Kidney (tissue), 14 donors: ENCODE results near the gene IFI6. TPM values are rescaled to one million over a fixed set of nuclear protein-coding genes. Genes with fewer than 3 reads are reported as not detected.

Source experiments
- DNase-seq, 5 donors: peaks; one replicate each; pipeline ENCODE4 v3.0.0-alpha.2; 2013 to 2020
- FAIRE-seq: peaks from 2 replicates; lab custom pipeline; 2012; peaks lifted over from hg19 to GRCh38; lab: Jason Lieb, UNC
- H3K27ac ChIP-seq, 2 donors: one replicate each; pipeline ENCODE4 v1.7.0; 2013; ENCODE audit warnings: low read depth in 2 of 2, low read length in 2 of 2, inconsistent platforms in 1 of 2
- H3K27me3 ChIP-seq: one replicate; pipeline ENCODE4 v1.7.1; 2013; ENCODE audit warnings: low read length, inconsistent platforms; ENCODE audit not compliant: control insufficient read depth, insufficient read depth
- H3K36me3 ChIP-seq, 3 donors: one replicate each; pipeline versions ENCODE4 v1.7.0 to v1.7.1; 2013; ENCODE audit warnings: low read length in 3 of 3, control low read depth in 1 of 3, inconsistent platforms in 1 of 3; ENCODE audit not compliant: insufficient read depth in 3 of 3, control insufficient read depth in 2 of 3
- H3K4me1 ChIP-seq, 3 donors: one replicate each; pipeline versions ENCODE4 v1.7.0 to v1.7.1; 2013; ENCODE audit warnings: low read length in 3 of 3, inconsistent platforms in 1 of 3, low read depth in 1 of 3; ENCODE audit not compliant: control insufficient read depth in 2 of 3, insufficient read depth in 2 of 3
- H3K4me3 ChIP-seq, 3 donors: one replicate each; pipeline versions ENCODE4 v1.7.0 to v1.8.1; 2013; ENCODE audit warnings: low read length in 3 of 3, control low read depth in 1 of 3, inconsistent platforms in 1 of 3
- H3K9ac ChIP-seq, 3 donors: one replicate each; pipeline versions ENCODE4 v1.7.0 to v1.7.1; 2013; ENCODE audit warnings: low read length in 3 of 3, control low read depth in 1 of 3, inconsistent platforms in 1 of 3
- H3K9me3 ChIP-seq, 3 donors: one replicate each; pipeline versions ENCODE4 v1.7.0 to v1.7.1; 2013; ENCODE audit warnings: low read length in 3 of 3, control low read depth in 1 of 3, inconsistent platforms in 1 of 3; ENCODE audit not compliant: control insufficient read depth in 2 of 3, insufficient read depth in 1 of 3
- intact Hi-C: fragments of 100-400 bp; cut with DNase I; formaldehyde crosslinking; loops from one replicate; pipeline ENCODE4 v1.11.1; 2022
- polyA plus RNA-seq: library from polyadenylated mRNA; stranded (reverse); fragments of 350-450 nt; fragmentation: Illumina TruSeq; extraction: RNeasy Lipid Tissue Mini Kit (QIAGEN cat#74804); gene quantifications from one replicate; pipeline ENCODE4 v1.2.3, GENCODE V29; 2014; ENCODE audit warnings: low read depth, low replicate concordance; ENCODE audit not compliant: insufficient read depth
- total RNA-seq: library from RNA; stranded (reverse); fragmentation: NEBNext Ultra II Directional; extraction: Animal tissue kit (Norgen Biotek cat#: 25700); gene quantifications from one replicate; pipeline ENCODE4 v1.2.1, GENCODE V29; 2021
- TF ChIP-seq, protein P1 (sequence below): IDR thresholded peaks from 3 replicates; pipeline ENCODE4 v1.5.1; 2012; ENCODE audit warnings: mild to moderate bottlenecking, moderate library complexity, borderline replicate concordance; ENCODE audit not compliant: insufficient read depth; ENCODE audit errors: extremely low read depth
- donor health status: control.
- donor health status: control.
- donor health status: control.
- donor health status: control.
- donor health status: control.
- donor health status: DM: yes; HTN: yes; CAD: no.
- donor health status: Normal renal cell carcinoma (clear cell type).

The IFI6 gene
- total and polyA plus RNA-seq, 2 donors from 2014 or later, result 69.5 to 148 TPM

DNA sequence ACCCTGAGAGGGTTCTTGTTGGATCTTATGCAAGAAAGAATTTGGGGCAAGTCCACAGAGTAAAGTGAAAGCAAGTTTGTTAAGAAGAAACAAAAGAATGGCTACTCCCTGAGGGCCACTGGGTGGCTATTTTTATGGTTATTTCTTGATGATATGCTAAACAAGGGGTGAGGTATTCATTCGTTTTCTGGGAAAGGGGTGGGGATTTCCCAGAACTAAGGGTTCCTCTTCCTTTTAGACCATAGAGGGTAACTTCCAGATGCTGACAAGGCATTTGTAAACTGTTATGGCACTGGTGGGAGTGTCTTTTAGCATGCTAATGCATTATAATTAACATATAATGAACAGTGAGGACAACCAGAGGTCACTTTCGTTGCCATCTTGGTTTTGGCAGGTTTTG, 18.2 kb upstream of the IFI6 start:
- intact Hi-C loops, result no loop called here
- no peak for FAIRE-seq

DNA sequence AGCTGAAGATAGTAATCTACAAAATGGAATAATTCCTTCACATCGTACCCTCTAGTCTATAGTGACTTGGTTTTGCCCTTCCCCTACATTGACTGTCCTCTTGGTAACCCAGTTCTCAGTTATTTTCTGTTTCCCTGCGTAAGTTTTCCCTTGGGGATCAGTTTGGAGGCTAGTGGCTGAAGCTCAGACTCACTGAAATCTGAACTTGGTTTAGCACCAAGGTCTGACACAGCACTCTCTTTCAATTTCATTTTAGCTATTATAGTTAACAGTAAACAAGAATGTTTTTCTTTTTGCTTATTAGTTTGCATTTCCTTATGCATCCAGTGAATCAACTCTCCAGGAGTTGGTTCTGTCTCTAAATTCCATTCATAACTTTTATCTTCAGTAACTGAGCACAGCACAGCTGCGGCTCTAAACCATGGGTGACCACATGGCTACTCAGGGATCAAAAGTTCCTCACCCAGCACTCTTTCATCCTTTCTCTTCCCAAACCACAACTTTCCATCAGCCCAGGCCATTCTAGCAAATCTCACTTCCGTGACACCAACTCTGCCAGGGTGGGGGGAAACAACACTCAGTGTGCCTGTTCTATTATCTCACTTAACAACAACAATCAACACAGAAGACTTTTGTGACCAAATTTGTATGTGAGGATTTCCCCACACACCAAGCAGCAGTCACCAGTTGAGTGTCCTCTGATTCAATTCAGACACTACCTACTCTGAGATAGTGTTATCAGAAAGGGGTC, 17.6 kb upstream of the IFI6 start:
- TF ChIP-seq, protein P1, sequence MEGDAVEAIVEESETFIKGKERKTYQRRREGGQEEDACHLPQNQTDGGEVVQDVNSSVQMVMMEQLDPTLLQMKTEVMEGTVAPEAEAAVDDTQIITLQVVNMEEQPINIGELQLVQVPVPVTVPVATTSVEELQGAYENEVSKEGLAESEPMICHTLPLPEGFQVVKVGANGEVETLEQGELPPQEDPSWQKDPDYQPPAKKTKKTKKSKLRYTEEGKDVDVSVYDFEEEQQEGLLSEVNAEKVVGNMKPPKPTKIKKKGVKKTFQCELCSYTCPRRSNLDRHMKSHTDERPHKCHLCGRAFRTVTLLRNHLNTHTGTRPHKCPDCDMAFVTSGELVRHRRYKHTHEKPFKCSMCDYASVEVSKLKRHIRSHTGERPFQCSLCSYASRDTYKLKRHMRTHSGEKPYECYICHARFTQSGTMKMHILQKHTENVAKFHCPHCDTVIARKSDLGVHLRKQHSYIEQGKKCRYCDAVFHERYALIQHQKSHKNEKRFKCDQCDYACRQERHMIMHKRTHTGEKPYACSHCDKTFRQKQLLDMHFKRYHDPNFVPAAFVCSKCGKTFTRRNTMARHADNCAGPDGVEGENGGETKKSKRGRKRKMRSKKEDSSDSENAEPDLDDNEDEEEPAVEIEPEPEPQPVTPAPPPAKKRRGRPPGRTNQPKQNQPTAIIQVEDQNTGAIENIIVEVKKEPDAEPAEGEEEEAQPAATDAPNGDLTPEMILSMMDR, result no peak
- Histone ChIP-seq H3K27ac (peak overlapping the region; percentile 9 to 32), H3K4me3 (peak overlapping the region in 1 of 3 donors; percentile 9), H3K27me3 (no peaks in the 10 kb centered on the region), H3K4me1 (no peaks in the 10 kb centered on the region), H3K9me3 (no peaks in the 10 kb centered on the region), H3K36me3 (no peaks in the 10 kb centered on the region), H3K9ac (no peak overlapping the region)
- FAIRE-seq (no peak), DNase-seq (no peak)
- intact Hi-C loops, result no loop called here

More for the DNA sequence above, 18.2 kb upstream of the IFI6 start:
- Histone ChIP-seq H3K4me3 (no peak overlapping the region), H3K27me3 (no peaks in the 10 kb centered on the region), H3K9ac (no peak overlapping the region), H3K36me3 (no peaks in the 10 kb centered on the region), H3K27ac (no peak overlapping the region), H3K9me3 (no peaks in the 10 kb centered on the region), H3K4me1 (no peaks in the 10 kb centered on the region)
- DNase-seq, result no peak
- TF ChIP-seq, protein P1, result no peak

DNA sequence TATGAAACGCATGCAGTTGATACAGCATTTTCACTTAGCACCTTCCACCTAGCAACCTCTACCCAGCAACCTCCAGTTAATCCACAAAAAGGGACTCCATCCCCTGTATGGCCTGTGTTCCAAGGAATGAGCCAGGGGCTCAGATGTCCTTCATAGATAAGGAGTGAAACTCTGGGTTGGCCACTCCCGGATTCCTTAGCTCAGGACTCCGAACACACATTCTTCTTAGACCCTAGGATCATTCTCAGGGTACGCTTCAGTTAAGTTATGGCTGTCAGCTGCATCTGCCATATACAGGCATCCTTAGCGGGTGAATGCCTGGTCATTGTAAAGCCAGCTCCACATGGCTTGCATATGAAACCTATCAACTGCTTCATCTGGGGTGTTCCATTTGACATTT, 15.9 kb upstream of the IFI6 start:
- H3K27me3 ChIP-seq, result no peaks in the 10 kb centered on the region
- DNase-seq (no peak), FAIRE-seq (no peak)
- no peak overlapping the region for H3K9ac ChIP-seq
- no peaks in the 10 kb centered on the region for H3K36me3 ChIP-seq
- no peaks in the 10 kb centered on the region for H3K9me3 ChIP-seq
- intact Hi-C loops, result no loop called here
- no peak overlapping the region for H3K4me3 ChIP-seq
- H3K4me1 ChIP-seq, result no peaks in the 10 kb centered on the region
- TF ChIP-seq, protein P1, result no peak
- H3K27ac ChIP-seq, result no peak overlapping the region
